OCI-LY3 (cell line): ENCODE data around the gene LDLRAD1.
"Not testable (repeated sequence)": the region's sequence is repeated elsewhere in the genome, so short reads cannot be mapped to it uniquely, and the experiment has no call there.

ENCODE experiments used
- H2AFZ ChIP-seq: fragments of 200-600, 300-600 bp; shearing (Covaris generic); 2 replicates; pipeline ENCODE4 v1.6.0; 2014; ENCODE audit warnings: antibody characterized with exemption, low read depth, low read length
- H3K27ac ChIP-seq: fragments of 200-600, 300-600 bp; sonication (generic); 2 replicates; pipeline ENCODE4 v1.5.1; 2014; ENCODE audit warnings: mild to moderate bottlenecking, low read length, moderate library complexity, mixed read lengths
- H3K27me3 ChIP-seq: fragments of 200-600, 300-600 bp; sonication (generic); 2 replicates; pipeline ENCODE4 v1.6.1; 2014; ENCODE audit warnings: low read depth, low read length, mixed read lengths
- H3K36me3 ChIP-seq: fragments of 200-600, 300-600 bp; sonication (generic); replicated peaks from 2 replicates; pipeline ENCODE3; 2014; ENCODE audit warnings: low read depth, low read length, mixed read lengths
- H3K4me1 ChIP-seq: fragments of 300-600, 200-600 bp; sonication (generic); 2 replicates; pipeline ENCODE4 v1.6.1; 2014; ENCODE audit warnings: low read length, mixed read lengths
- H3K4me2 ChIP-seq: fragments of 200-600, 300-600 bp; sonication (generic); 2 replicates; pipeline ENCODE4 v1.6.1; 2014; ENCODE audit warnings: low read length, mixed read lengths
- H3K4me3 ChIP-seq: fragments of 300-600, 200-600 bp; sonication (generic); 2 replicates; pipeline ENCODE4 v1.5.1; 2014; ENCODE audit warnings: antibody characterized with exemption, mild to moderate bottlenecking, low read length, moderate library complexity
- H3K79me2 ChIP-seq: fragments of 300-600, 200-600 bp; shearing (Covaris generic); 2 replicates; pipeline ENCODE4 v1.6.1; 2014; ENCODE audit warnings: mild to moderate bottlenecking, low read length, mixed read lengths
- H3K9ac ChIP-seq: fragments of 300-600, 200-600 bp; shearing (Covaris generic); 2 replicates; pipeline ENCODE4 v1.6.0; 2014; ENCODE audit warnings: mild to moderate bottlenecking, low read length, moderate library complexity
- H3K9me3 ChIP-seq: fragments of 200-600, 300-600 bp; shearing (Covaris generic); 2 replicates; pipeline ENCODE4 v1.6.1; 2014; ENCODE audit warnings: low read length, mixed read lengths; ENCODE audit not compliant: insufficient read depth
- H4K20me1 ChIP-seq: fragments of 200-600, 300-600 bp; sonication (generic); 2 replicates; pipeline ENCODE4 v1.6.1; 2016; ENCODE audit warnings: low read length, mixed read lengths; ENCODE audit not compliant: insufficient read depth
- EZH2phosphoT487 ChIP-seq: fragments of 200-600 bp; shearing (Covaris generic); IDR thresholded peaks from 2 replicates; pipeline ENCODE4 v1.6.1; 2018; ENCODE audit warnings: antibody characterized with exemption, mixed run types, low read depth
- TF ChIP-seq, protein P1 (sequence below): fragments of 200-600, 300-600 bp; sonication (generic); IDR thresholded peaks from 2 replicates; pipeline ENCODE4 v1.5.1; 2014; ENCODE audit warnings: antibody characterized with exemption, low read length, low read depth

LDLRAD1 gene

DNA sequence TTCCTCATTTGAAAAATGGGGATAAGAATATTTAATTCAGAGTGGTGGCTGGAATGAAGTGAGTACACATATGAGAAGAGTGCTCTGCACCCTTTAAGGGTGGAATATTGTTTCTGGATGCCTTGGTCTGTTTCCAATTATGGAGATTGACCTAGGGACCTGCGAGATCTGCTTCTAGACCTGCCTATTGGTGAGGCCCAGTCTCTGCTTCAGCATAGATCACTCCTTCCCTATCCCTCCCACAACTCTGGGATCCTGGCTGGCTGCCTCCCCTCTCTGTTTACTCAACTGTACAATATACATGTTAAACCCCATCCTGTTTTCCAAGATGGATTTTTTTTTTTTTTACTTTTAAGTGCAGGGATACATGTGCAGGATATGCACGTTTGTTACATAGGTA lies 6.4 kb upstream of the LDLRAD1 start:
- Histone ChIP-seq H3K4me3 (no peak overlapping the region), H3K79me2 (no peaks in the 10 kb centered on the region), H3K9me3 (no peaks in the 10 kb centered on the region), H3K4me2 (no peak overlapping the region), H4K20me1 (no peaks in the 10 kb centered on the region), H3K9ac (no peak overlapping the region), H3K4me1 (no peaks in the 10 kb centered on the region), H3K36me3 (no peaks in the 10 kb centered on the region), H3K27ac (no peak overlapping the region), H2AFZ (no peak overlapping the region), H3K27me3 (no peaks in the 10 kb centered on the region)
- TF ChIP-seq, protein P1, sequence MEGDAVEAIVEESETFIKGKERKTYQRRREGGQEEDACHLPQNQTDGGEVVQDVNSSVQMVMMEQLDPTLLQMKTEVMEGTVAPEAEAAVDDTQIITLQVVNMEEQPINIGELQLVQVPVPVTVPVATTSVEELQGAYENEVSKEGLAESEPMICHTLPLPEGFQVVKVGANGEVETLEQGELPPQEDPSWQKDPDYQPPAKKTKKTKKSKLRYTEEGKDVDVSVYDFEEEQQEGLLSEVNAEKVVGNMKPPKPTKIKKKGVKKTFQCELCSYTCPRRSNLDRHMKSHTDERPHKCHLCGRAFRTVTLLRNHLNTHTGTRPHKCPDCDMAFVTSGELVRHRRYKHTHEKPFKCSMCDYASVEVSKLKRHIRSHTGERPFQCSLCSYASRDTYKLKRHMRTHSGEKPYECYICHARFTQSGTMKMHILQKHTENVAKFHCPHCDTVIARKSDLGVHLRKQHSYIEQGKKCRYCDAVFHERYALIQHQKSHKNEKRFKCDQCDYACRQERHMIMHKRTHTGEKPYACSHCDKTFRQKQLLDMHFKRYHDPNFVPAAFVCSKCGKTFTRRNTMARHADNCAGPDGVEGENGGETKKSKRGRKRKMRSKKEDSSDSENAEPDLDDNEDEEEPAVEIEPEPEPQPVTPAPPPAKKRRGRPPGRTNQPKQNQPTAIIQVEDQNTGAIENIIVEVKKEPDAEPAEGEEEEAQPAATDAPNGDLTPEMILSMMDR: no peak
- no peak for TF ChIP-seq EZH2phosphoT487

DNA sequence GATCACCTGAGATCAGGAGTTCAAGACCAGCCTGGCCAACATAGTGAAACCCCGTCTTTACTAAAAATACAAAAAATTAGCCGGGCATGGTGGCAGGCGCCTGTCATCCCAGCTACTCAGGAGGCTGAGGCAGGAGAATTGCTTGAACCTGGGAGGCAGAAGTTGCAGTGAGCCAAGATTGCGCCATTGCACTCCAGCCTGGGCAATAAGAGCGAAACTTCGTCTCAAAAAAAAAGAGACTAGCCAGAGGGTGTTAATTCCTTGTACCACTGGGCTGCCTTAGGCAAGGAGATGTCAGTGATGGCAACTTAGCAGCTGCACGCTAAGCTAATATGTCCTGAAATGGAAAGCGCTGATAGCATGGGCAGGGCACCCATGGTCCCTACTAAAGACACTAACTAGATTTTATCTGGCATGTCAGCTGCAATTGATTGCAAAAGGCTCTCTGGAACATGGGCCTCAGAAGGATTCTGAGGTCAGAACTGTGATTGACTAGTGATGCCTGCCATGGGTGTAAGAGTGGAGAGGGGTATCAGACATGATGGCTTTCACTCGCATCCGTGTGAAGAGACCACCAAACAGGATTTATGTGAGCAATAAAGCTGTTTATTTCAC lies 1.7 kb upstream of the LDLRAD1 start:
- not testable (repeated sequence) for H3K79me2 ChIP-seq, H3K36me3 ChIP-seq, H3K4me3 ChIP-seq, H3K4me1 ChIP-seq, H3K4me2 ChIP-seq, H3K27me3 ChIP-seq, H3K9ac ChIP-seq, H3K27ac ChIP-seq, H4K20me1 ChIP-seq, H3K9me3 ChIP-seq, H2AFZ ChIP-seq

DNA sequence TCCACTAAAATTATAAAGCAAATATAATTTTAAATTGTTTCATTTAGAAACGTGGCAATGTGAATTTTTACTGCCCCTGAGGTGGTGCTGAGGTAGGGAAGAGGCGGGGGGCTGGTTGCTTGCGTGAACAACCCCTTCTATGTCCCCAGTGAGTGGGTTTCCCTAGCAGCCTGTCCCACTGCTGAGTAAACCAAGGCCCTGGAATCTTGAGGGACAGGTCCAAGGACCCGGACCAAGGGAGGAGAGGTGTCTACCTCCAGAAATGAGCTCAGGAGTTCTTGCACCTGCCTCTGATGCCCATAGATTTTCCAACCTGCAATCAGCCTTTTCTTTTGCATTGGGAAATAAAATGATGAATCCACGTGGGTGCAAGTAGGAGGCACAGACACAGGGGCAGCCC lies 649 bp upstream of the LDLRAD1 start:
- no peaks in the 10 kb centered on the region for H3K36me3 ChIP-seq
- no peaks in the 10 kb centered on the region for H3K4me1 ChIP-seq
- no peak overlapping the region for H3K4me2 ChIP-seq
- no peak overlapping the region for H3K4me3 ChIP-seq
- H3K79me2 ChIP-seq: no peaks in the 10 kb centered on the region
- H3K27me3 ChIP-seq: no peaks in the 10 kb centered on the region
- TF ChIP-seq, protein P1: no peak
- no peak for TF ChIP-seq EZH2phosphoT487
- no peak overlapping the region for H2AFZ ChIP-seq
- H4K20me1 ChIP-seq: no peaks in the 10 kb centered on the region
- no peak overlapping the region for H3K9ac ChIP-seq
- no peaks in the 10 kb centered on the region for H3K9me3 ChIP-seq
- no peak overlapping the region for H3K27ac ChIP-seq

DNA sequence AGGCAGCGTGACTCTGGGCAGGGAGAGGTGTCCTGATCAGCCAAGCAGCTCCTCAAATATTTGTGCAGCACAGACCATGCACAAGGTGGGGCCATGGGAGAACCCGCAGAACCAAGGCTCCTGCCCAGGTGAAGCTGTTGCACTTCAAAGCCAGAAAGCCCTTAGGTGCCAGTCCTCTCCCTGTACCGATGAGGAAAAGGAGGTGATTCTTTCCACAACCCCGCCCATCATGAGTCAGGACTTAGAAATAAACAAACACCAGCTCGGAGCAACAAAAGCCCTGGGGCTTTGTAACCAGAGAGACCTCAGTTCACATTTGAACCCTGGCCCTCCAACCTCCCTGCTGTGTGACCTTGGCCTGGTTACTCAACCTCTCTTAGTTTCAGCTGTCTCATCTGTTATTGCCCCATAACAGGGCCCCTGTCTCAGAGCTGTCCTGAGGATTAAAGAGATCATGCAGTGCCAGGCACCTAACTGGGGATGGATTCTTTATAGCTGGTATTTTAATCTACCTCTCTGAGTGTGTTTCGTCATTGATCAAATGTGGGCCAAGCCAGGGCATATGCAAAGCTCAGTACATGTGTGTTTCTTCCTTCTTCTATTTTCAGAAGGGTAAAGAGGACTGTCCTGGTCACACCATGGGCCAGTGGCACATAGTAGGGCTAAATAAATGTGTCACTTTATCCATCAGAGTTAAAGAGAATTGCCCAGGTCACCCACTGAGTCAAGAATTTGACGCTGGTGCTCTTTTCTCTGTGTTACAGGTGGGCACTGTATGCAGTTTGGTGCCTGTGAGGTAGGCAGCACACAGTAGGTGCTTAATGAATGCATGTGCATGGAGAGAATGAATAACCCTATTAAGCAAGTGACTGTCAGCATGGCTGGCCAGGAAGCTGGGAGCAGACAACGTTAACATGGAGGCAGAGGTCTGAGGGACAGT lies 1.4 kb downstream of the LDLRAD1 start:
- H2AFZ ChIP-seq: no peak overlapping the region
- H3K27ac ChIP-seq: no peak overlapping the region
- no peaks in the 10 kb centered on the region for H4K20me1 ChIP-seq
- no peaks in the 10 kb centered on the region for H3K9me3 ChIP-seq
- H3K4me3 ChIP-seq: no peak overlapping the region
- no peaks in the 10 kb centered on the region for H3K79me2 ChIP-seq
- TF ChIP-seq EZH2phosphoT487: no peak
- TF ChIP-seq, protein P1: no peak
- no peaks in the 10 kb centered on the region for H3K27me3 ChIP-seq
- H3K4me2 ChIP-seq: no peak overlapping the region
- no peak overlapping the region for H3K9ac ChIP-seq
- H3K4me1 ChIP-seq: no peaks in the 10 kb centered on the region
- H3K36me3 ChIP-seq: no peaks in the 10 kb centered on the region
